Measurements from ENCODE around the gene SLC12A3.

DNA sequence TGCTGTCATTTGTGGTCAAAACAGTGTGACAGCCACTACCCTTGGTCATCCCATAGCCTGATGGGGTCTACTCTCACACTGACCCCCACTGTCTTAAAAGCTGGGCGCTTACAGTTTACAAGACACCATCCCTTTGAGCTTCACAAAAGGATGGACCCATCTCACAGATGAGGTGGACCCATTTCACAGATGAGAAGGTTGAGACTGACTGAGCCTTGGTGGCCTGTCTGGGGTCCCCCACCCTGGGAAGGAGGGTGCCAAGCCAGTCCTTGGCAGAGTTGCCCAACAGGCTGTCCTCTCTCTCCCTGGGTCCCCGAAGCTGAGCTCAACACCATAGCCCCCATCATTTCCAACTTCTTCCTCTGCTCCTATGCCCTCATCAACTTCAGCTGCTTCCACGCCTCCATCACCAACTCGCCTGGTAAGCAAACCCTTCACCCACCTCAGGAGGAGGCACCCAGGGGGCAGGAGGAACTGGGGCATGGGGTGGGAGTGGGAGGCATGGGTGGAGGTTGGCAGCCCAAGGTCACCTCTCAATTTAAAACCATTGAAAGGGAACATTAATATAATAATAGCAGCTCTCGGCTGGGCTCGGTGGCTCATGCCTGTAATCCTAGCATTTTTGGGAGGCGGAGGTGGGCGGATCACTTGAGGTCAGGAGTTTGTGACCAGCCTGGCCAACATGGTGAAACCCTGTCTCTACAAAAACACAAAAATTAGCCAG lies 17.2 kb downstream of the SLC12A3 start:
- TF ChIP-seq ELK1 (IDR thresholded peaks at IDR 0.05; ENCODE audit: borderline replicate concordance, low read depth, low read length) (no peak), MAFK (IDR thresholded peaks at IDR 0.05; ENCODE audit: low read depth, low read length) (no peak), POLR2A (IDR thresholded peaks at IDR 0.05; ENCODE audit: low read depth, low read length) (no peak), FOS (IDR thresholded peaks at IDR 0.05; ENCODE audit: low read depth, low read length) (no peak), RCOR1 (IDR thresholded peaks at IDR 0.05; ENCODE audit: insufficient replicate concordance, low read length) (no peak), SMC3 (IDR thresholded peaks at IDR 0.05; ENCODE audit: low read depth, low read length) (no peak), CEBPB (IDR thresholded peaks at IDR 0.05; ENCODE audit: low read depth, low read length) (no peak)
- TF ChIP-seq, protein P1, sequence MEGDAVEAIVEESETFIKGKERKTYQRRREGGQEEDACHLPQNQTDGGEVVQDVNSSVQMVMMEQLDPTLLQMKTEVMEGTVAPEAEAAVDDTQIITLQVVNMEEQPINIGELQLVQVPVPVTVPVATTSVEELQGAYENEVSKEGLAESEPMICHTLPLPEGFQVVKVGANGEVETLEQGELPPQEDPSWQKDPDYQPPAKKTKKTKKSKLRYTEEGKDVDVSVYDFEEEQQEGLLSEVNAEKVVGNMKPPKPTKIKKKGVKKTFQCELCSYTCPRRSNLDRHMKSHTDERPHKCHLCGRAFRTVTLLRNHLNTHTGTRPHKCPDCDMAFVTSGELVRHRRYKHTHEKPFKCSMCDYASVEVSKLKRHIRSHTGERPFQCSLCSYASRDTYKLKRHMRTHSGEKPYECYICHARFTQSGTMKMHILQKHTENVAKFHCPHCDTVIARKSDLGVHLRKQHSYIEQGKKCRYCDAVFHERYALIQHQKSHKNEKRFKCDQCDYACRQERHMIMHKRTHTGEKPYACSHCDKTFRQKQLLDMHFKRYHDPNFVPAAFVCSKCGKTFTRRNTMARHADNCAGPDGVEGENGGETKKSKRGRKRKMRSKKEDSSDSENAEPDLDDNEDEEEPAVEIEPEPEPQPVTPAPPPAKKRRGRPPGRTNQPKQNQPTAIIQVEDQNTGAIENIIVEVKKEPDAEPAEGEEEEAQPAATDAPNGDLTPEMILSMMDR (conservative IDR thresholded peaks at IDR 0.05; ENCODE audit: low read depth, low read length), result no peak
